A549 (cell line): ENCODE measurements around the gene ZNF425.

ENCODE experiments used
- CEBPB ChIP-seq, 2 experiments: fragments of >200 bp in 1 of 2; sonication (Bioruptor Twin) in 1 of 2; formaldehyde crosslinking in 1 of 2; IDR thresholded peaks; 2 replicates each; pipeline ENCODE4 v1.6.1; 2012 to 2016
- CHD2 ChIP-seq: fragments of 150-350 bp; IDR thresholded peaks from 2 replicates; pipeline ENCODE4 v1.6.1; 2014; ENCODE audit warnings: low read length; ENCODE audit not compliant: partially characterized antibody
- EP300 ChIP-seq, 2 experiments: fragments of >200 bp; sonication (Bioruptor Twin); formaldehyde crosslinking; IDR thresholded peaks; 2 replicates in 1 of 2; 3 replicates in 1 of 2; pipeline ENCODE4 v1.6.1; 2016 to 2017
- JUNB ChIP-seq: fragments of >200 bp; sonication (Bioruptor Twin); formaldehyde crosslinking; IDR thresholded peaks from 2 replicates; pipeline ENCODE4 v1.6.1; 2016
- MAX ChIP-seq: IDR thresholded peaks from 2 replicates; pipeline ENCODE4 v1.6.1; 2012
- NPAS2 ChIP-seq: fragments of 250-450 bp; sonication (Bioruptor Pico); IDR thresholded peaks from 2 replicates; pipeline ENCODE4 v1.8.0; 2022; ENCODE audit warnings: mild to moderate bottlenecking, moderate library complexity, borderline replicate concordance
- NR3C1 ChIP-seq: fragments of >200 bp; sonication (Bioruptor Twin); formaldehyde crosslinking; IDR thresholded peaks from 3 replicates; pipeline ENCODE4 v1.6.1; 2017
- PBX3 ChIP-seq: IDR thresholded peaks from 2 replicates; pipeline ENCODE4 v1.6.1; 2012
- POLR2A ChIP-seq: IDR thresholded peaks from 2 replicates; pipeline ENCODE4 v1.6.1; 2012; ENCODE audit warnings: mild to moderate bottlenecking, low read length
- TP53 ChIP-seq: fragments of 250-450 bp; sonication (Bioruptor Pico); IDR thresholded peaks from 2 replicates; pipeline ENCODE4 v1.5.0; 2021; ENCODE audit warnings: mild to moderate bottlenecking, moderate library complexity
- TF ChIP-seq, protein P1 (sequence below): fragments of >200 bp; sonication (Bioruptor Twin); formaldehyde crosslinking; IDR thresholded peaks from 3 replicates; pipeline ENCODE4 v1.5.1; 2016

GRCh38 chr7:149166630-149167352 lies 40.7 kb upstream of the ZNF425 start:
- no peak for TF ChIP-seq NPAS2 (CRISPR knock-in tag)
- no peak for TF ChIP-seq JUNB
- TF ChIP-seq, protein P1, sequence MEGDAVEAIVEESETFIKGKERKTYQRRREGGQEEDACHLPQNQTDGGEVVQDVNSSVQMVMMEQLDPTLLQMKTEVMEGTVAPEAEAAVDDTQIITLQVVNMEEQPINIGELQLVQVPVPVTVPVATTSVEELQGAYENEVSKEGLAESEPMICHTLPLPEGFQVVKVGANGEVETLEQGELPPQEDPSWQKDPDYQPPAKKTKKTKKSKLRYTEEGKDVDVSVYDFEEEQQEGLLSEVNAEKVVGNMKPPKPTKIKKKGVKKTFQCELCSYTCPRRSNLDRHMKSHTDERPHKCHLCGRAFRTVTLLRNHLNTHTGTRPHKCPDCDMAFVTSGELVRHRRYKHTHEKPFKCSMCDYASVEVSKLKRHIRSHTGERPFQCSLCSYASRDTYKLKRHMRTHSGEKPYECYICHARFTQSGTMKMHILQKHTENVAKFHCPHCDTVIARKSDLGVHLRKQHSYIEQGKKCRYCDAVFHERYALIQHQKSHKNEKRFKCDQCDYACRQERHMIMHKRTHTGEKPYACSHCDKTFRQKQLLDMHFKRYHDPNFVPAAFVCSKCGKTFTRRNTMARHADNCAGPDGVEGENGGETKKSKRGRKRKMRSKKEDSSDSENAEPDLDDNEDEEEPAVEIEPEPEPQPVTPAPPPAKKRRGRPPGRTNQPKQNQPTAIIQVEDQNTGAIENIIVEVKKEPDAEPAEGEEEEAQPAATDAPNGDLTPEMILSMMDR, result no peak
- TF ChIP-seq NR3C1, result no peak
- TF ChIP-seq POLR2A, result no peak
- TF ChIP-seq MAX, result no peak
- TF ChIP-seq CHD2, result no peak
- no peak for TF ChIP-seq CEBPB (IDR thresholded peaks at IDR 0.05)
- TF ChIP-seq TP53 (CRISPR knock-in tag), result no peak
- no peak for TF ChIP-seq PBX3
- no peak for TF ChIP-seq EP300 (IDR thresholded peaks at IDR 0.05)
